Measurements from ENCODE around the gene MAGI3.

- TF ChIP-seq CTCF (IDR thresholded peaks at IDR 0.05) = no peak
- no peak for TF ChIP-seq POLR2A (IDR thresholded peaks at IDR 0.05)
Observed at GRCh38 chr1:113701429-113701828, 311.1 kb downstream of the MAGI3 start.
